ENCODE results near the gene SYCP2L.

DNA sequence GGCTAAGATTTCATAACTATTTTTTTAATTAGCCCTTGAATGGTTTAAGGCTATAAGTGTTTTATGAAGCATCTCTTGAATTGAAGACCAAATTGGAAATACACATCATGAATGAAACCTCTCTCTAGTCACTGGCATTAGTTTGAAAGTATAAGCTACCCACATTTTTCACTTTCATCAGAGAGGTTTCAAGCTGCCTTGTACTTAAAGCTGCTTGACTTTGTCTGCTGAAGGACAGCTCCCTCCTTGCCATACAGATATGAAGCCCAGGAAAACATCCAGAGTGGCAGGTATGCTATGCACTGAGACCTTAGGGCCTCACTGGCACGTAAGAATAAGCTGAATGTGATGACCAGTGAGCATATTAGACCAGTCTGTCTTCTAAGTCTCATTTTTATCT lies 94.6 kb downstream of the SYCP2L start:
- TF ChIP-seq, protein P1, sequence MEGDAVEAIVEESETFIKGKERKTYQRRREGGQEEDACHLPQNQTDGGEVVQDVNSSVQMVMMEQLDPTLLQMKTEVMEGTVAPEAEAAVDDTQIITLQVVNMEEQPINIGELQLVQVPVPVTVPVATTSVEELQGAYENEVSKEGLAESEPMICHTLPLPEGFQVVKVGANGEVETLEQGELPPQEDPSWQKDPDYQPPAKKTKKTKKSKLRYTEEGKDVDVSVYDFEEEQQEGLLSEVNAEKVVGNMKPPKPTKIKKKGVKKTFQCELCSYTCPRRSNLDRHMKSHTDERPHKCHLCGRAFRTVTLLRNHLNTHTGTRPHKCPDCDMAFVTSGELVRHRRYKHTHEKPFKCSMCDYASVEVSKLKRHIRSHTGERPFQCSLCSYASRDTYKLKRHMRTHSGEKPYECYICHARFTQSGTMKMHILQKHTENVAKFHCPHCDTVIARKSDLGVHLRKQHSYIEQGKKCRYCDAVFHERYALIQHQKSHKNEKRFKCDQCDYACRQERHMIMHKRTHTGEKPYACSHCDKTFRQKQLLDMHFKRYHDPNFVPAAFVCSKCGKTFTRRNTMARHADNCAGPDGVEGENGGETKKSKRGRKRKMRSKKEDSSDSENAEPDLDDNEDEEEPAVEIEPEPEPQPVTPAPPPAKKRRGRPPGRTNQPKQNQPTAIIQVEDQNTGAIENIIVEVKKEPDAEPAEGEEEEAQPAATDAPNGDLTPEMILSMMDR (IDR thresholded peaks at IDR 0.05 in 4 of 5, conservative IDR thresholded peaks at IDR 0.05 in 1 of 5): no peak
- no peak for TF ChIP-seq POLR2A (IDR thresholded peaks at IDR 0.05)
